DMS 273 (cell line): ENCODE results near the gene SCFD2.

ENCODE experiments used
- DNase-seq: peaks from one replicate; lab custom pipeline; 2025; ENCODE audit not compliant: unreplicated experiment; lab: John Stamatoyannopoulos, UW

SCFD2 gene

GRCh38 chr4:52942936-52943335 lies 422.9 kb downstream of the SCFD2 start:
- no peak for DNase-seq

GRCh38 chr4:52941450-52941849 lies 424.4 kb downstream of the SCFD2 start:
- no peak for DNase-seq

- peak; percentile 85 for DNase-seq
Measured at GRCh38 chr4:52939739-52940138, 426.1 kb downstream of the SCFD2 start.

- DNase-seq: no peak
Measured at GRCh38 chr4:52939325-52939724, 426.5 kb downstream of the SCFD2 start.

- no peak for DNase-seq
Measured at GRCh38 chr4:52937829-52938228, 428.0 kb downstream of the SCFD2 start.

GRCh38 chr4:52936729-52937128 lies 429.1 kb downstream of the SCFD2 start:
- DNase-seq: no peak

GRCh38 chr4:52935317-52935716 lies 430.5 kb downstream of the SCFD2 start:
- no peak for DNase-seq

- no peak for DNase-seq
Measured at GRCh38 chr4:52933738-52934137, 432.1 kb downstream of the SCFD2 start.

GRCh38 chr4:52932591-52933470 lies 433.0 kb downstream of the SCFD2 start:
- DNase-seq: no peak

- no peak for DNase-seq
Measured at GRCh38 chr4:52931243-52931642, 434.6 kb downstream of the SCFD2 start.

GRCh38 chr4:52926196-52926974 lies 439.5 kb downstream of the SCFD2 start:
- DNase-seq: no peak

- DNase-seq: peak; percentile 44
Measured at GRCh38 chr4:52925531-52925968, 440.3 kb downstream of the SCFD2 start.

GRCh38 chr4:52919461-52919860 lies 446.4 kb downstream of the SCFD2 start:
- DNase-seq: peak; percentile 32

- no peak for DNase-seq
Measured at GRCh38 chr4:52917817-52918216, 448.0 kb downstream of the SCFD2 start.

- DNase-seq: peak; percentile 14
Measured at GRCh38 chr4:52915730-52916300, 450.0 kb downstream of the SCFD2 start.

- DNase-seq: no peak
Measured at GRCh38 chr4:52915191-52915590, 450.7 kb downstream of the SCFD2 start.

- DNase-seq: no peak
Measured at GRCh38 chr4:52914051-52914605, 451.7 kb downstream of the SCFD2 start.

GRCh38 chr4:52912608-52913007 lies 453.3 kb downstream of the SCFD2 start:
- DNase-seq: no peak

- peak; percentile 88 for DNase-seq
Measured at GRCh38 chr4:52911684-52912294, 454.1 kb downstream of the SCFD2 start.

GRCh38 chr4:52910115-52910514 lies 455.7 kb downstream of the SCFD2 start:
- no peak for DNase-seq

GRCh38 chr4:52907510-52907909 lies 458.4 kb downstream of the SCFD2 start:
- no peak for DNase-seq
